AG20443 (cell line): ENCODE data around the gene PIAS4.

Source experiments
- DNase-seq: peaks from one replicate; pipeline ENCODE4 v3.0.0; 2012; ENCODE audit warnings: low spot score, mixed read lengths

The PIAS4 gene

GRCh38 chr19:4059891-4060620 is 52.5 kb downstream of the PIAS4 start:
- DNase-seq: peak; percentile 57

- DNase-seq: no peak
These were observed 53.2 kb downstream of the PIAS4 start for GRCh38 chr19:4060621-4061177.

- DNase-seq: peak; percentile 76
These were observed 53.7 kb downstream of the PIAS4 start for GRCh38 chr19:4061178-4061682.

GRCh38 chr19:4061683-4062418 is 54.3 kb downstream of the PIAS4 start:
- no peak for DNase-seq

GRCh38 chr19:4062419-4063368 is 55.2 kb downstream of the PIAS4 start:
- no peak for DNase-seq

GRCh38 chr19:4063369-4064148 is 56.0 kb downstream of the PIAS4 start:
- DNase-seq: peak; percentile 5

- peak; percentile 36 for DNase-seq
These were observed 56.6 kb downstream of the PIAS4 start for GRCh38 chr19:4064149-4064495.

GRCh38 chr19:4064496-4065260 is 57.1 kb downstream of the PIAS4 start:
- peak; percentile 42 for DNase-seq

- peak; percentile 99 for DNase-seq
These were observed 58.1 kb downstream of the PIAS4 start for GRCh38 chr19:4065430-4066175.

GRCh38 chr19:4066176-4066606 is 58.7 kb downstream of the PIAS4 start:
- DNase-seq: no peak

- peak; percentile 78 for DNase-seq
These were observed 59.3 kb downstream of the PIAS4 start, which contains the start of gene ZBTB7A for GRCh38 chr19:4066682-4067395. Gene ZBTB7A (minus strand): TSS chr19:4066899. CDS start chr19:4055232, 11,667 bp downstream.

GRCh38 chr19:4067396-4068046 is 60.0 kb downstream of the PIAS4 start:
- DNase-seq: peak; percentile 27

- DNase-seq: peak; percentile 12
These were observed 60.8 kb downstream of the PIAS4 start for GRCh38 chr19:4068047-4068966.

GRCh38 chr19:4069331-4069959 is 61.9 kb downstream of the PIAS4 start:
- no peak for DNase-seq

- DNase-seq: no peak
These were observed 64.1 kb downstream of the PIAS4 start for GRCh38 chr19:4071610-4072009.

- DNase-seq: no peak
These were observed 67.8 kb downstream of the PIAS4 start for GRCh38 chr19:4075373-4075772.

GRCh38 chr19:4077007-4077374 is 69.5 kb downstream of the PIAS4 start:
- no peak for DNase-seq
